Fibroblast of skin of abdomen (primary cell): Measurements from ENCODE around the gene ASIC4.

Experiments
- DNase-seq: peaks from one replicate; pipeline ENCODE4 v3.0.0-alpha.2; 2013

Gene ASIC4

GRCh38 chr2:219498280-219499057, 15.8 kb upstream of the ASIC4 start, which contains the start of gene GMPPA:
GMPPA (plus strand) TSS chr2:219498891; CDS start chr2:219499976, 1,085 bp downstream.
- peak; percentile 98 for DNase-seq

- DNase-seq, result no peak
Observed at GRCh38 chr2:219499058-219499307, 15.3 kb upstream of the ASIC4 start.

GRCh38 chr2:219499555-219499954, 14.7 kb upstream of the ASIC4 start:
- no peak for DNase-seq

- DNase-seq, result peak; percentile 57
Observed at GRCh38 chr2:219500135-219500534, 14.1 kb upstream of the ASIC4 start.

GRCh38 chr2:219501849-219502248, 12.4 kb upstream of the ASIC4 start:
- DNase-seq, result no peak

- DNase-seq, result no peak
Observed at GRCh38 chr2:219502618-219503017, 11.7 kb upstream of the ASIC4 start.

GRCh38 chr2:219505585-219505984, 8.7 kb upstream of the ASIC4 start:
- no peak for DNase-seq

GRCh38 chr2:219506153-219506801, 8.0 kb upstream of the ASIC4 start:
- no peak for DNase-seq

- DNase-seq, result no peak
Observed at GRCh38 chr2:219506802-219507526, 7.3 kb upstream of the ASIC4 start.

GRCh38 chr2:219507581-219508443, 6.5 kb upstream of the ASIC4 start:
- no peak for DNase-seq

GRCh38 chr2:219508444-219508734, 5.9 kb upstream of the ASIC4 start:
- no peak for DNase-seq

- DNase-seq, result no peak
Observed at GRCh38 chr2:219508971-219509779, 5.1 kb upstream of the ASIC4 start.

GRCh38 chr2:219509780-219510511, 4.3 kb upstream of the ASIC4 start:
- DNase-seq, result peak; percentile 42

GRCh38 chr2:219510512-219511135, 3.7 kb upstream of the ASIC4 start:
- no peak for DNase-seq

GRCh38 chr2:219511547-219512325, 2.5 kb upstream of the ASIC4 start:
- DNase-seq, result no peak

GRCh38 chr2:219512524-219513216, 1.6 kb upstream of the ASIC4 start:
- no peak for DNase-seq

GRCh38 chr2:219513787-219514186, 495 bp upstream of the ASIC4 start:
- DNase-seq, result no peak

GRCh38 chr2:219514836-219515235, 554 bp downstream of the ASIC4 start:
- no peak for DNase-seq

GRCh38 chr2:219515874-219516629, 1.8 kb downstream of the ASIC4 start:
- DNase-seq, result no peak
